ENCODE results near the gene DMAC2.

DNA sequence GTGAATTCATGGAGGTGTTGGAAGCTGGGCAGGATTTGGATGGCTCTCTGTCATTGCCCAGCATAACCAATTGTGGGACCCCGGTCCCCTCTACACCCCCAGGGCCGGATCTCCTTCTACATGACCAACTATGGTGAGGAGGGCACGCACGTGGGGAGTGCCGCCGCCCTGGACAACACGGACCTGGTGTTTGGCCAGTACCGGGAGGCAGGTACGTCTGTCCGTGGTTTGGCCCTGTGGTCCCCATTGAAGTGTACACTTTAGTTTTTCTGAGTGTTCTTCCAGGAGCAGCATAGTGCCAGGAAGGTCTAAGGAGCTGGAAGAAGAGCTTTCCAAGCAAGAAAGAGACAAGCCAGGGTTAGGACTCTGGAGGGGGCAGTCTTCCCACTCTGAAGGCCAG, 25.8 kb downstream of the DMAC2 start:
- TF ChIP-seq, protein P1, sequence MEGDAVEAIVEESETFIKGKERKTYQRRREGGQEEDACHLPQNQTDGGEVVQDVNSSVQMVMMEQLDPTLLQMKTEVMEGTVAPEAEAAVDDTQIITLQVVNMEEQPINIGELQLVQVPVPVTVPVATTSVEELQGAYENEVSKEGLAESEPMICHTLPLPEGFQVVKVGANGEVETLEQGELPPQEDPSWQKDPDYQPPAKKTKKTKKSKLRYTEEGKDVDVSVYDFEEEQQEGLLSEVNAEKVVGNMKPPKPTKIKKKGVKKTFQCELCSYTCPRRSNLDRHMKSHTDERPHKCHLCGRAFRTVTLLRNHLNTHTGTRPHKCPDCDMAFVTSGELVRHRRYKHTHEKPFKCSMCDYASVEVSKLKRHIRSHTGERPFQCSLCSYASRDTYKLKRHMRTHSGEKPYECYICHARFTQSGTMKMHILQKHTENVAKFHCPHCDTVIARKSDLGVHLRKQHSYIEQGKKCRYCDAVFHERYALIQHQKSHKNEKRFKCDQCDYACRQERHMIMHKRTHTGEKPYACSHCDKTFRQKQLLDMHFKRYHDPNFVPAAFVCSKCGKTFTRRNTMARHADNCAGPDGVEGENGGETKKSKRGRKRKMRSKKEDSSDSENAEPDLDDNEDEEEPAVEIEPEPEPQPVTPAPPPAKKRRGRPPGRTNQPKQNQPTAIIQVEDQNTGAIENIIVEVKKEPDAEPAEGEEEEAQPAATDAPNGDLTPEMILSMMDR (IDR thresholded peaks at IDR 0.05; ENCODE audit: poor library complexity, severe bottlenecking), result no peak
- TF ChIP-seq EZH2 (IDR thresholded peaks at IDR 0.05; ENCODE audit: borderline replicate concordance, insufficient read depth, low read length, poor library complexity, severe bottlenecking) (no peak), EP300 (conservative IDR thresholded peaks at IDR 0.05; ENCODE audit: poor library complexity, severe bottlenecking) (no peak)

Measured in neural cell (in vitro differentiated cells).